DND-41 (cell line): ENCODE results near the gene RABGAP1L.
A peak's percentile ranks its signal among the peaks of the same experiment; 100 is the strongest.

Experiments
- ATAC-seq: fragments of 200-7000 bp; cut with Tn5 transposase; 3 replicates; pipeline ENCODE4 v1.9.1; 2021; ENCODE audit warnings: low read depth; ENCODE audit not compliant: insufficient read depth
- DNase-seq: peaks from one replicate; pipeline ENCODE4 v3.0.0-alpha.2; 2020
- H2AFZ ChIP-seq: 2 replicates; pipeline ENCODE4 v1.6.0; 2012; ENCODE audit warnings: low read depth, low read length
- H3K27ac ChIP-seq: 2 replicates; pipeline ENCODE4 v1.5.1; 2012; ENCODE audit warnings: low read length, inconsistent platforms
- H3K27me3 ChIP-seq: fragments of 200-600 bp; sonication (generic); 2 replicates; pipeline ENCODE4 v1.6.0; 2012; ENCODE audit warnings: low read length, mild to moderate bottlenecking, inconsistent platforms; ENCODE audit not compliant: insufficient read depth, poor library complexity
- H3K36me3 ChIP-seq: 2 replicates; pipeline ENCODE4 v1.5.1; 2012; ENCODE audit warnings: low read length, inconsistent platforms; ENCODE audit not compliant: insufficient read depth
- H3K4me1 ChIP-seq: 2 replicates; pipeline ENCODE4 v1.5.1; 2012; ENCODE audit warnings: mild to moderate bottlenecking, low read length; ENCODE audit not compliant: insufficient read depth
- H3K4me2 ChIP-seq: 2 replicates; pipeline ENCODE4 v1.6.0; 2012; ENCODE audit warnings: mild to moderate bottlenecking, moderate library complexity, low read length, inconsistent platforms; ENCODE audit not compliant: insufficient read depth
- H3K4me3 ChIP-seq, 2 experiments: fragments of 200-600 bp in 1 of 2; shearing (Covaris generic) in 1 of 2; 2 replicates each; pipeline ENCODE4 v1.5.1; 2012 to 2016; ENCODE audit warnings: inconsistent platforms in 2 of 2, low read length in 2 of 2, mild to moderate bottlenecking in 2 of 2, low read depth in 1 of 2, moderate library complexity in 1 of 2
- H3K79me2 ChIP-seq: 2 replicates; pipeline ENCODE4 v1.6.0; 2012; ENCODE audit warnings: low read length, inconsistent platforms; ENCODE audit not compliant: insufficient read depth
- H3K9ac ChIP-seq: 2 replicates; pipeline ENCODE4 v1.6.0; 2012; ENCODE audit warnings: low read depth, mild to moderate bottlenecking, inconsistent platforms, low read length, moderate library complexity
- H3K9me3 ChIP-seq: 2 replicates; pipeline ENCODE4 v1.5.1; 2012; ENCODE audit warnings: low read length, moderate library complexity, mild to moderate bottlenecking, inconsistent platforms; ENCODE audit not compliant: insufficient read depth, severe bottlenecking
- H4K20me1 ChIP-seq: 2 replicates; pipeline ENCODE4 v1.6.0; 2012; ENCODE audit warnings: low read length; ENCODE audit not compliant: insufficient read depth
- EZH2 ChIP-seq: IDR thresholded peaks from 3 replicates; pipeline ENCODE4 v1.6.1; 2012; ENCODE audit warnings: borderline replicate concordance, low read depth, mild to moderate bottlenecking, moderate library complexity, low read length, inconsistent platforms; ENCODE audit not compliant: severe bottlenecking
- TF ChIP-seq, protein P1 (sequence below): IDR thresholded peaks from 2 replicates; pipeline ENCODE4 v1.5.1; 2012; ENCODE audit warnings: borderline replicate concordance, low read length, moderate library complexity, mild to moderate bottlenecking; ENCODE audit not compliant: poor library complexity, severe bottlenecking; ENCODE audit errors: extremely low read depth

The RABGAP1L gene

GRCh38 chr1:174976436-174977108 is 817.3 kb downstream of the RABGAP1L start:
- no peak for ATAC-seq

DNA sequence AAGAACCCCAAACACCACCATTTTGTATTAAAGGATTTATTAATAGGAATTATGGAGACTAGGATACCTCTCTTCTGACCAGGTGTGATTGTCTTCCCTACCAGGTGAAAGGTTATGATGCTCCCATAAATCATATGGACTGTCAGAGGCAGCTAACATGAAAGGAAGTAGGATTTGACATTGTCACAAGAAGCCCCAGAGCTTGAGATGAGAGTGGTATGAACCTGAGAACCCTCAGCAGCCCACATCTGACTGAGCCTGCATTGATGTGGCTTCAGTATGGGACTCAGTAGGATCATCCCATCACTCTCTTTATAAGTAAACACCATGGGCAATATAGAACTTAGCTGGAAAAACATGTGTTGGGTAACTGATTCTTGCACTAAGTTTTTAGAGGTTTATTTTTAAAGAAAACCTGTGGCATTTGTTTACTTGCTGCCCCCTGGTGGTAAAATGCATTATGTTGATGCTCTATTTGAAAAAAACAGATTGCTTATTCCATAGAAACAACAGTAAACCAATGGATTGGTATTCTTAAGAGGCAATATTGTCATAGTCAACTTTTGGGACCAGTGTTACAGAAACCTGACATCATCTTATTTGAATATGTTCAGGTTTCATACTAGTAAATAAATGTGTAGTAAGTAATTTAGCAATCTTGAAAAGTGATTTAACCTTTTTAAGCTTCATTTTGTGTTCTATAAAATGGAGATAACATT is 823.8 kb downstream of the RABGAP1L start:
- H3K4me1 ChIP-seq: no peaks in the 10 kb centered on the region
- no peak overlapping the region for H3K27ac ChIP-seq
- DNase-seq: peak; percentile 36
- no peaks in the 10 kb centered on the region for H3K9me3 ChIP-seq
- no peak overlapping the region for H2AFZ ChIP-seq
- TF ChIP-seq, protein P1, sequence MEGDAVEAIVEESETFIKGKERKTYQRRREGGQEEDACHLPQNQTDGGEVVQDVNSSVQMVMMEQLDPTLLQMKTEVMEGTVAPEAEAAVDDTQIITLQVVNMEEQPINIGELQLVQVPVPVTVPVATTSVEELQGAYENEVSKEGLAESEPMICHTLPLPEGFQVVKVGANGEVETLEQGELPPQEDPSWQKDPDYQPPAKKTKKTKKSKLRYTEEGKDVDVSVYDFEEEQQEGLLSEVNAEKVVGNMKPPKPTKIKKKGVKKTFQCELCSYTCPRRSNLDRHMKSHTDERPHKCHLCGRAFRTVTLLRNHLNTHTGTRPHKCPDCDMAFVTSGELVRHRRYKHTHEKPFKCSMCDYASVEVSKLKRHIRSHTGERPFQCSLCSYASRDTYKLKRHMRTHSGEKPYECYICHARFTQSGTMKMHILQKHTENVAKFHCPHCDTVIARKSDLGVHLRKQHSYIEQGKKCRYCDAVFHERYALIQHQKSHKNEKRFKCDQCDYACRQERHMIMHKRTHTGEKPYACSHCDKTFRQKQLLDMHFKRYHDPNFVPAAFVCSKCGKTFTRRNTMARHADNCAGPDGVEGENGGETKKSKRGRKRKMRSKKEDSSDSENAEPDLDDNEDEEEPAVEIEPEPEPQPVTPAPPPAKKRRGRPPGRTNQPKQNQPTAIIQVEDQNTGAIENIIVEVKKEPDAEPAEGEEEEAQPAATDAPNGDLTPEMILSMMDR: peak; percentile 73
- no peak for TF ChIP-seq EZH2
- no peaks in the 10 kb centered on the region for H4K20me1 ChIP-seq
- H3K79me2 ChIP-seq: no peaks in the 10 kb centered on the region
- peaks cover 3% of the 10 kb centered on the region; the same call in 1 of the 2 replicates for H3K36me3 ChIP-seq
- peak; percentile 73 for ATAC-seq
- no peak overlapping the region for H3K9ac ChIP-seq
- H3K4me2 ChIP-seq: no peak overlapping the region
- H3K27me3 ChIP-seq: no peaks in the 10 kb centered on the region
- no peak overlapping the region for H3K4me3 ChIP-seq

More at GRCh38 chr1:174976436-174977108, 817.3 kb downstream of the RABGAP1L start:
- DNase-seq: no peak
- Histone ChIP-seq H3K36me3 (peaks cover 3% of the 10 kb centered on the region), H4K20me1 (no peaks in the 10 kb centered on the region), H3K27me3 (no peaks in the 10 kb centered on the region), H3K4me3 (no peak overlapping the region), H3K9ac (no peak overlapping the region), H2AFZ (no peak overlapping the region), H3K4me1 (peaks cover under 1% of the 10 kb centered on the region; the same call in 1 of the 2 replicates), H3K79me2 (no peaks in the 10 kb centered on the region), H3K9me3 (no peaks in the 10 kb centered on the region), H3K27ac (no peak overlapping the region), H3K4me2 (no peak overlapping the region)
- TF ChIP-seq, protein P1: no peak

DNA sequence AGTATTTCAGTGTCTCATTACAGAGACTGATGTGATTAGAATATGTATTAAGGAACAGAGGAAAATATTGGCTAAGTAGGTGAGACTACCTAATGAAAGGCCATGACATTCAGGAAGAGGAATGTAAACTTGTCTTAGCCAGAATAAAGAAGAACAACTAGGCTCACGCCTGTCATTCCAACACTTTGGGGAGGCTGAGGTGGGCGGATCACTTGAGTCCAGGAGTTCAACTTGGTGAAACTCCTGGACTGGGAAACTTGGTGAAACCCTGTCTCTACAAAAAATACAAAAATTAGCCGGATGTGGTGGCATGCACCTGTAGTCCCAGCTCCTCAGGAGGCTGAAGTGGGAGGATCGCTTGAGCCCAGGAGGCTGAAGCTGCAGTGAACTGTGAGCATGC is 825.6 kb downstream of the RABGAP1L start:
- TF ChIP-seq, protein P1: no peak
- no peak for TF ChIP-seq EZH2
- Histone ChIP-seq H4K20me1 (no peaks in the 10 kb centered on the region), H3K9me3 (no peaks in the 10 kb centered on the region), H3K9ac (no peak overlapping the region), H3K36me3 (no peaks in the 10 kb centered on the region), H2AFZ (no peak overlapping the region), H3K27me3 (no peaks in the 10 kb centered on the region), H3K4me3 (no peak overlapping the region), H3K4me2 (no peak overlapping the region), H3K79me2 (no peaks in the 10 kb centered on the region), H3K27ac (no peak overlapping the region), H3K4me1 (peaks cover 5% of the 10 kb centered on the region)
- DNase-seq: no peak
- ATAC-seq: no peak
